Smooth muscle cell of the coronary artery (primary cell): Measurements from ENCODE around the gene NUDT13. TPM values are rescaled to one million over a fixed set of nuclear protein-coding genes. Genes with fewer than 3 reads are reported as not detected.

Source experiments
- total RNA-seq: library from RNA; depleted of rRNA; stranded (reverse); fragments of >200 nt; gene quantifications from 2 replicates; pipeline ENCODE4 v1.2.3, GENCODE V29; 2014; ENCODE audit warnings: low replicate concordance

The NUDT13 gene
- 0.59 and 0.75 TPM in 2 replicates for total RNA-seq

GRCh38 chr10:73110345-73110849 is at the start of gene NUDT13:
Gene NUDT13 (plus strand): TSS chr10:73110455. CDS start chr10:73114366, 3,911 bp downstream.

GRCh38 chr10:73096449-73097304 is 13.6 kb upstream of the NUDT13 start, which contains the start of gene P4HA1:
Gene P4HA1 (minus strand): TSS chr10:73096866. CDS start chr10:73074883, 21,983 bp downstream.

GRCh38 chr10:73167783-73168464 is 57.7 kb downstream of the NUDT13 start, which contains the start of the genes ECD and FAM149B1:
Gene ECD (minus strand): TSS chr10:73168008. CDS start chr10:73163937, 4,071 bp downstream.
Gene FAM149B1 (plus strand): TSS chr10:73168119. CDS start chr10:73168340, 221 bp downstream.

Other genes starting within 250 kb of the NUDT13 start
- 0.08 TPM in 1 of 2 replicates, not detected in the other for gene OIT3, start 216.7 kb upstream of the NUDT13 start, total RNA-seq
- gene PLA2G12B, start 155.6 kb upstream of the NUDT13 start, total RNA-seq, result not detected in 2 replicates
- gene P4HA1, start 13.6 kb upstream of the NUDT13 start, total RNA-seq, result 206 and 253 TPM in 2 replicates
- 10.8 and 17.5 TPM in 2 replicates for gene ECD, start 57.6 kb downstream of the NUDT13 start, total RNA-seq
- gene FAM149B1, start 57.7 kb downstream of the NUDT13 start, total RNA-seq, result 28.4 and 53.4 TPM in 2 replicates
- 13.3 and 25.7 TPM in 2 replicates for gene DNAJC9, start 136.8 kb downstream of the NUDT13 start, total RNA-seq
- 59.3 and 75.2 TPM in 2 replicates for gene MRPS16, start 142.2 kb downstream of the NUDT13 start, total RNA-seq
- 0.30 and 0.94 TPM in 2 replicates for gene CFAP70, start 248.4 kb downstream of the NUDT13 start, total RNA-seq